ENCODE results near the gene CHN1.

CHN1 gene

GRCh38 chr2:175009917-175010621 is 4.9 kb upstream of the CHN1 start:
- TF ChIP-seq TAF1 (IDR thresholded peaks at IDR 0.05; ENCODE audit: borderline replicate concordance, low read depth, low read length) (no peak), POLR2A (IDR thresholded peaks at IDR 0.05; ENCODE audit: low read depth, low read length) (no peak), POLR2AphosphoS5 (IDR thresholded peaks at IDR 0.05; ENCODE audit: low read depth, low read length) (no peak)
- no peak for DNase-seq (ENCODE audit: insufficient read length)
- FAIRE-seq: no peak

GRCh38 chr2:175008801-175009495 is 3.8 kb upstream of the CHN1 start:
- DNase-seq (ENCODE audit: insufficient read length) (no peak), FAIRE-seq (no peak)
- TF ChIP-seq POLR2AphosphoS5 (IDR thresholded peaks at IDR 0.05; ENCODE audit: low read depth, low read length) (no peak), TAF1 (IDR thresholded peaks at IDR 0.05; ENCODE audit: borderline replicate concordance, low read depth, low read length) (no peak), POLR2A (IDR thresholded peaks at IDR 0.05; ENCODE audit: low read depth, low read length) (no peak)

DNA sequence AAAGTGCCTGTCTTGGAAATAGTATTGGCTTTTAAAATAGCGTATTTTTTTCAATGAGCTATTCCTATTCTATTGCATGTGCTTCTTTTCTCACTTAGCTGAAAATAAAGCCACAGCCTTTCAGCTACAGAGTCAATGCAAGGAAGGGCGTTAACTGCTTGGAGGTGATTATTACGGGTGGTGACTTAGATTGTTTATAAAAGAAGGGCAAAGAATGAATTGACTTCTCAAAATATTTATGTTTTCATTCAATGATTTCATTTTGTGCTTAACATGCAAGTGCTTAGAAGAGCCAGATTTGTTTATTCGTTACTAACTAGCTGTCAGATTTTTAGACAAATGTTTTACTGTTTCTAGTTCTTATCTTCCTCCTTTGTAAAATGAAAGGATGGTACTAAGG is 2.8 kb upstream of the CHN1 start:
- TF ChIP-seq TAF1 (IDR thresholded peaks at IDR 0.05; ENCODE audit: borderline replicate concordance, low read depth, low read length): no peak
- no peak for TF ChIP-seq POLR2AphosphoS5 (IDR thresholded peaks at IDR 0.05; ENCODE audit: low read depth, low read length)
- no peak for DNase-seq (ENCODE audit: insufficient read length)
- FAIRE-seq: no peak

DNA sequence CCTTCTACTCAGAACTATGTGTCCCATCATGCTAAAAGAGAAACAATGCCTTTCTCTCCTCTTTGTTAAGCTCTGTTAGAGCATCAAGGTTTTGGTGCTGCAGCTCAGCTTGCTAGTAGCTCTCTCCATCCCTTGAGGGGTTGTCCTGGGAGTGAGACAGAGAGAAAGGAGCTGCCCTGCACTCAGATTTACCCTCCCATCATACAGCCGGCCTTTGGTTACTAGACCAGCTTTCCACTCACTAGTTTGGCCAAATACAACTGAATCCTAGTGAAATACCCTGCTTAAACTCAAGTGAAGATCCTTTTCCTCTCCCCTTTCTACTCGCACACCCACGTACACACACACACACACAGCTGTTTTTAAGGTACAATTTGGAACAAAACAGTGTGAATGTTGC is 2.3 kb upstream of the CHN1 start:
- FAIRE-seq (no peak), DNase-seq (ENCODE audit: insufficient read length) (no peak)
- no peak for TF ChIP-seq TAF1 (IDR thresholded peaks at IDR 0.05; ENCODE audit: borderline replicate concordance, low read depth, low read length)
- no peak for TF ChIP-seq POLR2AphosphoS5 (IDR thresholded peaks at IDR 0.05; ENCODE audit: low read depth, low read length)
- TF ChIP-seq POLR2A (IDR thresholded peaks at IDR 0.05; ENCODE audit: low read depth, low read length): no peak

- DNase-seq (ENCODE audit: insufficient read length): no peak
- no peak for TF ChIP-seq POLR2A (IDR thresholded peaks at IDR 0.05; ENCODE audit: low read depth, low read length)
- no peak for TF ChIP-seq POLR2AphosphoS5 (IDR thresholded peaks at IDR 0.05; ENCODE audit: low read depth, low read length)
- no peak for TF ChIP-seq TAF1 (IDR thresholded peaks at IDR 0.05; ENCODE audit: borderline replicate concordance, low read depth, low read length)
- FAIRE-seq: no peak
Observed at GRCh38 chr2:175006281-175006680, 1.1 kb upstream of the CHN1 start.

- FAIRE-seq (no peak), DNase-seq (ENCODE audit: insufficient read length) (no peak)
- TF ChIP-seq POLR2A (IDR thresholded peaks at IDR 0.05; ENCODE audit: low read depth, low read length) (no peak), POLR2AphosphoS5 (IDR thresholded peaks at IDR 0.05; ENCODE audit: low read depth, low read length) (no peak), TAF1 (IDR thresholded peaks at IDR 0.05; ENCODE audit: borderline replicate concordance, low read depth, low read length) (no peak)
Observed at GRCh38 chr2:175005733-175006264, 618 bp upstream of the CHN1 start.

DNA sequence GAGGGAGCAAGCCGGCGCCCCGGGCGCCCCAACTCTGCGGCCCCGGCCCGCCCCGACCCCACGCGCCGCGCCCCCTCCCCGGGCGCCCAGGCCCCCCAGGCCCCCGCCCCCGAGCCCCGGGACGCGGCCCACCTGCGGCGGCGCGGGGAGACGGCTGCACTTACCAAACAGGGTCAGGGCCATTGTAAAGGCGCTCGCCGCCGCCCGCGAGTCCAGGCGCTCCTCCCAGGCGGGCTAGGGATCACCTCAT is 526 bp downstream of the CHN1 start:
- DNase-seq (ENCODE audit: insufficient read length) (no peak), FAIRE-seq (no peak)
- no peak for TF ChIP-seq TAF1 (IDR thresholded peaks at IDR 0.05; ENCODE audit: borderline replicate concordance, low read depth, low read length)
- no peak for TF ChIP-seq POLR2A (IDR thresholded peaks at IDR 0.05; ENCODE audit: low read depth, low read length)
- TF ChIP-seq POLR2AphosphoS5 (IDR thresholded peaks at IDR 0.05; ENCODE audit: low read depth, low read length): no peak

- TF ChIP-seq POLR2A (IDR thresholded peaks at IDR 0.05; ENCODE audit: low read depth, low read length): no peak
- no peak for TF ChIP-seq TAF1 (IDR thresholded peaks at IDR 0.05; ENCODE audit: borderline replicate concordance, low read depth, low read length)
- TF ChIP-seq POLR2AphosphoS5 (IDR thresholded peaks at IDR 0.05; ENCODE audit: low read depth, low read length): no peak
- FAIRE-seq (peak; percentile 17), DNase-seq (ENCODE audit: insufficient read length) (no peak)
Observed at GRCh38 chr2:175003875-175004729, 1.1 kb downstream of the CHN1 start.

DNA sequence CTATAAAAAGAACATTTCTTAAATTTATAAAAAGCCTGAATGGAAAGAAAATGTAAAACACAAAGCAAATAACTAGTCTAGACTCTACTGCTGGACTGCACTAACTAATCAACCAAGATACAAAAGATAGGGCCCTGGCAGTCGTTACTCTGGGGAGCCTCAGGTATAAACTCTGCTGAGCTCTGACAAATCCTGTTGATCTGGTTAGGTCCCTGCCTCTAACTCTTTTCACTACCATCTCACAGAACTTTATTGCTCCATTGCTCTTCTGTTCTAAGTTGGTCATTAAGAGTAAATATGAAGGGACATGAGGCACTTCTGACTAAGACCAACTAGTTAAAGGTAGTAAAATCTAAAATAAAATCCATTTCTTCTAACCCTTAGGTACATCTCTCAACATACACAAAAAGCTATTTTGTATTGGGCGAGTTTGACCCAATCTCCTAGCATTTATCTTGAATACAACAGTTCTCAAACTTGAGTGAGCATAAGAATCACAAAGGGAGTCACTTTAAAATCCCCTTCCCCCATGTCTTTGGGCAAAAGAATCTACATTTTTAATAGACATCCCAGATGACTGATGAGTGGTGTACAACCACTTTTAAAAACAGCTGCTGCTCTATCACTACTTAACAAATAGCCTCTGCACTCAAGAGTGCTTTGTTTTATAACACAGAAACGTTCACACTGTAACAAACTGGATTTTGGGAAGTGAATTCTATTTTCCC is 2.5 kb downstream of the CHN1 start:
- DNase-seq (ENCODE audit: insufficient read length): no peak
- no peak for FAIRE-seq
- TF ChIP-seq POLR2AphosphoS5 (IDR thresholded peaks at IDR 0.05; ENCODE audit: low read depth, low read length): no peak
- TF ChIP-seq POLR2A (IDR thresholded peaks at IDR 0.05; ENCODE audit: low read depth, low read length): no peak
- TF ChIP-seq TAF1 (IDR thresholded peaks at IDR 0.05; ENCODE audit: borderline replicate concordance, low read depth, low read length): no peak

DNA sequence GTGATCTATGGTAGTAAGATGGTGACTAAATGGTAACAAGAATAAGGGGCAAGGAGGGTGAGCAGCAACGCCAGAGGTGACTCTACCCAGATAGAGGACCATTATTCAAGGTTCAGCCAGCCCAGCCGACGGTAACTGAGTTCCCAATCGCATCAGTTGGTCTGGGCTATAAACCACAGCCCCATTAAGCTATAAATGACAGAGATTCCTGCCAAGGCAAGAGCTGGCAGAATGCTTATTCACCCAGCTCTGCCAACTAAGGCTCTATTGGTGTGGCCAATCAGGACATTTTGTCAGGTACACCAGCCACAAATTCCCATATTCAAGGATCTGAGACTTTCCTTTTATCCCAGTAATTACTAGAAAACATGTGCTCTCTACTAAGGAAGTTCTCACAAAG is 3.6 kb downstream of the CHN1 start:
- no peak for TF ChIP-seq TAF1 (IDR thresholded peaks at IDR 0.05; ENCODE audit: borderline replicate concordance, low read depth, low read length)
- FAIRE-seq (no peak), DNase-seq (ENCODE audit: insufficient read length) (no peak)

DNA sequence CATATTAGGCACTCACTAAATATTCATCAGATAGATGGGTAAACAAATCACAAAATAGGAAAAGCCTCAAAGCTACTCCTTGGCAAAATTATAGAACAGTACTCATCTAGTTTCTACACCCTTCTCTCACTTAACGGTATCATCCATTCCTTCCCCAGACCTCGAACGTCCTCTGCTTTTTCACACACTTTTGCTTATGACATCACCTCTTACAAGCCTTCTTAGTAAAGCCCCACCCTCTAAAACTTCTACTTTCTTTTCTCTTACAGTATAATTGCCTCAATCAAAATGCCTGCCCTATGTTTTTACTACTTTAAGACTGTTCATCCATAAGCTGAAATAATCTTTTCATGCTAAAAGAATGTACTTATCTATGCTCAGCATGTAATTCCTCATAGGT is 8.1 kb downstream of the CHN1 start:
- no peak for FAIRE-seq
- TF ChIP-seq POLR2AphosphoS5 (IDR thresholded peaks at IDR 0.05; ENCODE audit: low read depth, low read length): no peak
- no peak for TF ChIP-seq POLR2A (IDR thresholded peaks at IDR 0.05; ENCODE audit: low read depth, low read length)
- no peak for TF ChIP-seq TAF1 (IDR thresholded peaks at IDR 0.05; ENCODE audit: borderline replicate concordance, low read depth, low read length)
- no peak for DNase-seq (ENCODE audit: insufficient read length)
